HG02840 (cell line): Measurements from ENCODE around the gene ZBTB7C.
"Not testable (repeated sequence)": the region's sequence is repeated elsewhere in the genome, so short reads cannot be mapped to it uniquely, and the experiment has no call there.

Experiments
- ATAC-seq: cut with Tn5 transposase; IDR thresholded peaks from one replicate; pipeline ENCODE4 v1.9.1; 2021; ENCODE audit warnings: mild to moderate bottlenecking, moderate library complexity, moderate number of reproducible peaks; ENCODE audit not compliant: unreplicated experiment, low FRiP score

ZBTB7C gene

GRCh38 chr18:48408727-48409590 lies at the start of gene ZBTB7C:
ZBTB7C (minus strand) TSS chr18:48409383.
- ATAC-seq, result no peak

GRCh38 chr18:48456838-48457237 lies 47.7 kb upstream of the ZBTB7C start:
- ATAC-seq, result no peak

- no peak for ATAC-seq
Measured at GRCh38 chr18:48455555-48456478, 46.6 kb upstream of the ZBTB7C start.

- ATAC-seq, result no peak
Measured at GRCh38 chr18:48454261-48454757, 45.1 kb upstream of the ZBTB7C start.

GRCh38 chr18:48453330-48454066 lies 44.3 kb upstream of the ZBTB7C start:
- no peak for ATAC-seq

GRCh38 chr18:48452861-48453323 lies 43.7 kb upstream of the ZBTB7C start:
- no peak for ATAC-seq

- no peak for ATAC-seq
Measured at GRCh38 chr18:48450685-48451084, 41.5 kb upstream of the ZBTB7C start.

- ATAC-seq, result no peak
Measured at GRCh38 chr18:48446582-48447225, 37.5 kb upstream of the ZBTB7C start.

- no peak for ATAC-seq
Measured at GRCh38 chr18:48445540-48445939, 36.4 kb upstream of the ZBTB7C start.

GRCh38 chr18:48442761-48443160 lies 33.6 kb upstream of the ZBTB7C start:
- ATAC-seq, result no peak

GRCh38 chr18:48441405-48441881 lies 32.3 kb upstream of the ZBTB7C start:
- ATAC-seq, result no peak

GRCh38 chr18:48440924-48441323 lies 31.7 kb upstream of the ZBTB7C start:
- no peak for ATAC-seq

GRCh38 chr18:48436907-48437306 lies 27.7 kb upstream of the ZBTB7C start:
- ATAC-seq, result no peak

- ATAC-seq, result not testable (repeated sequence)
Measured at GRCh38 chr18:48434382-48434781, 25.2 kb upstream of the ZBTB7C start.

- no peak for ATAC-seq
Measured at GRCh38 chr18:48433541-48433940, 24.4 kb upstream of the ZBTB7C start.

GRCh38 chr18:48430150-48430549 lies 21.0 kb upstream of the ZBTB7C start:
- ATAC-seq, result no peak

- ATAC-seq, result no peak
Measured at GRCh38 chr18:48428475-48429177, 19.4 kb upstream of the ZBTB7C start.

GRCh38 chr18:48422947-48423378 lies 13.8 kb upstream of the ZBTB7C start:
- no peak for ATAC-seq
